HG02938 (cell line): ENCODE results near the gene PRKCD.

Source experiments
- ATAC-seq: cut with Tn5 transposase; IDR thresholded peaks from one replicate; pipeline ENCODE4 v1.9.1; 2021; ENCODE audit warnings: mild to moderate bottlenecking, moderate library complexity; ENCODE audit not compliant: unreplicated experiment

PRKCD gene

GRCh38 chr3:53154881-53155285, 6.1 kb upstream of the PRKCD start:
- ATAC-seq, result no peak

DNA sequence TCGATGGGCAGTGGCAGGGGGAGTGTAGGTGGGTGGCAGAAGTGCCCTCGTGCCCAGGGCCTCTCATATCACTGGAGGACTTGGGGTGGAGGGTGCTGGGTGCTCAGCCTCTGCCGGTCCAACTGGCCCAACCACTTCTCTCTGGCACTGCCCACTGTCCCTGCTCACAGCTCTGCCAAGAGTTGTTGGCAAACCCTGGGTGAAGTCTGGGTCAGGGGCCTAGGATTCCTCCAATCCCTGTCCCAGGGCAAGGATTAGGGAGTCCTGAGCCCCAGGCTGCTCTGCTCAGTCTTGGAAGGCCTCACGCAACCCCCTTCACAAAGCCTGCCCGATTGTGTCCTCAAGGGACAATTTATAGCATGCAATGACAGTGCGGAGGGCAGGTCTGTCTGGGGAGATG, 5.2 kb upstream of the PRKCD start:
- ATAC-seq, result no peak

GRCh38 chr3:53156368-53156834, 4.6 kb upstream of the PRKCD start:
- no peak for ATAC-seq

- no peak for ATAC-seq
Measured at GRCh38 chr3:53157974-53158580, 2.9 kb upstream of the PRKCD start.

- ATAC-seq, result no peak
Measured at GRCh38 chr3:53158765-53159155, 2.2 kb upstream of the PRKCD start.

DNA sequence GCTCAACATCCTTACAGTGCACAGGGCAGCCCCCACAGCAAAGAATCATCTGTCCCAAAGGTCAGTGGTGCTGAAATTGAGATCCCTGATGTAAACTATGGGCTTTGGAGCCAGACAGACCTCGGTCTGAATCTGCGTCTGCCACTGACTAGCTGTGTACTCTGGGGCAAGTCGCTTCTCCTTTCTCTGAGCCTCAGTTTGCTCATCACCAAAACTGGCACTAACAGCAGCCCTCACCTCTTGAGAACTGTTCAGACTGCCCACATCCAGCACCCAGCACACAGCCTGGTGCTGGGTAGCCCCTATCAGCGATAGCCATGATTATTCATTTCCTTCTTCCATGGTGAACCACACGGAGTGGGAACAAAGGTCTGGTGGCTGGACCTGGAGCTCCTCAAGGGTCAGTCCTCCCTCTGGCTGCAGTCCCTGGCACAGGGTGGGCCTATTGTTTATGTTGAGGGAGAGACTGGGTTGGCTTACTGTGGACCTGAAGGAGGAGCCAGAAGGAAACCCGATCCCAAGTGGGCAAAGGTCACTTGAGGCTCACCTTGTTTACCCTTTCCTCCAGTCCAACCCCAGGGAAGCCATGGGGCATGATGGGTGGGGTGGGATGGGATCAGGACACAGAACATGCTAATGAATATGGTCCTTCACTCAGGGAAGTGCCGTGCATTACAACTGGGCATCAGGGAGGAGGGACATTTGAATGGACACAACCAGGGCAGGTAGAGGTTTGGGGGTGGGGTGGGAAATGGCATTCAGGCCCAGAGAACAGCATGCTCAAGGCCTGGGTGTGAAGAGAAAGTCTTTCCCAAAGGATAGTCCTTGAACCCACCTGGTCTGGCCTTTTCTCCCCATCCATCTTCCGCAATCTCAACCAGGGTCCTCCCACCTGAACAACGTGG, 1.6 kb upstream of the PRKCD start:
- ATAC-seq, result no peak

DNA sequence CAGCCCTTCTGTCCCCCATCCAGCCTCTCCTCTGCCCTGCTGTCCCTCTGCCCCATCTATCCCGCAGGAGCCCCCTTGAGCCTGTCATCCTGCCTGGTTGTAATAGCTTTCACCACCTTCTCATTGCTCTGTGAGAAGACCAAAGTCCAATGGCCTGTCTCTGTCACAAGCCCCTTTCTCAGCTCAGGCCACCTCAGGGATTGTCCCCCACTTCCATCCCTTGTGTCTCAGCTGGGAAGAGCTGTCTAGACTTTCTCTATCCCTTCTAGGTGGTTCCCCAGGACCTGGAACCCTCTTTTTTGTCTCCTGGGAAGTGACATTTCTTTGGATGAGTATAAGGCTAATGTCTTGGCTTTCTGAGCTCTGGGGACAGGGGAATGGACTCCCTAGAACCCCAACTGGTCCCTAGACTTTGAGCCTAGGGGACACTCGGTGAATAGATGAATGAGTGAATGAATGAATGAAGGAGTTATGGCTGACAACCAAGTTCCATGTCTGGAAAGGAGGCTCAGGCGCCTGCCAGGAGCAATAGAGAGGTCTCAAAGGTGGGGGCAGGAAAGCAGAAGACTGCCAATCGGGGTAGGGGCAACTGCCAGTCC, 849 bp upstream of the PRKCD start:
- no peak for ATAC-seq

DNA sequence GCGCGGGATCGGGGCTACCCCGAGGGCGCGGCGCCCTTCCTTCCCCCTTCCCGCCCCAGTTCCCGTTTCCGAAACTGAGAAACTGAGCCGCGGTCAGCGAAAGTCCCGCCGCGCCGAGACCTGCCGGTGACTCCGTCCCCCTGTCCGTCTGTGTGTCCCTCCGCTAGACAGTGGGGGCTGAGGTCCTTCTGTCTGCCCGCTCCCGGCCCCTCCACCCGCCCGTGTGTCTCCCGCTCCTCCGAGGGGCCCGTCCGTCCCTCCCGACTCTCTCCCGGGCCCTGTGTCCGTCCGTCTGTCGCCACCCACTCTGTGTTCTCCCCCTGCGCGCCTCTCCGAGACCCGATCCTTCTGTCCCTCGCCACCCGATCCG, 426 bp downstream of the PRKCD start:
- no peak for ATAC-seq

- no peak for ATAC-seq
Measured at GRCh38 chr3:53161820-53162671, 1.0 kb downstream of the PRKCD start.

DNA sequence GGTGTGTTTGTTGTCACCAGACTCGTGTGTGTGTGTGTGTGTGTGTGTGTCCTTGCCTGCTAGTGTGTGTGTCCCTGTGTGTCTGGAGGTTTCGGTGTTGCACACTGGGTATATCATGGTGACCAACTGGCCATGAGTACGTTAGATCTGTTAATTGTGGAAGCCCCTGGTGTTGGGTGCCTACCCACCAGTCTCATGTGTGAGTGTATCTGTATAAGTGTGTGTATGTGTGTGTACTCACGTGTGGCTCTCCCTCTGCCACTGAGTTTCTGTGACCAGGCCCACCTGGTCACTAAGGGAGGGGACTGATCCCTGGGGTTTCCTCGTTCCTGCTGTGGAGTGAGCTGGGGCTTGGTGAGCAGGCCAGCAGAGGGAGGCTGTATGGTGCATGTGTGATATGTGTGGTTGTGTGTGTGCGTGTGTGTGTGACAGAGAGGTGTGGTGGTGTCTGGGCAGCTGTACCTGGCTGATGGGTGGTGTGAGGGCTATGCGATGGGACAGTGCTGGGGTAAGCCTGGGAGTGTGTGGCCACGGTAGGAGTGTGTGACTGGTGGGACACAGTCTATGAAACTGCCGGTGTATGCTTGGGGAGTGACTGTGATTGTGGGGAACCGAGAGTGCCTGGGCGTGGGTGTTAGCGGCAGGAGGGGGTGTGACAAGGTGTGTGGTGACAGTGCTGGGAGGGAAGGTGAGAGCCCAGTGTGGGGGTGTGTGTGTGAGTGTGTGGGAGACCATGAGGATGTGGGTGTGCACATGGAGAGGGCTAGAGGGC, 1.8 kb downstream of the PRKCD start:
- no peak for ATAC-seq

GRCh38 chr3:53163444-53164387, 2.7 kb downstream of the PRKCD start:
- ATAC-seq, result no peak

DNA sequence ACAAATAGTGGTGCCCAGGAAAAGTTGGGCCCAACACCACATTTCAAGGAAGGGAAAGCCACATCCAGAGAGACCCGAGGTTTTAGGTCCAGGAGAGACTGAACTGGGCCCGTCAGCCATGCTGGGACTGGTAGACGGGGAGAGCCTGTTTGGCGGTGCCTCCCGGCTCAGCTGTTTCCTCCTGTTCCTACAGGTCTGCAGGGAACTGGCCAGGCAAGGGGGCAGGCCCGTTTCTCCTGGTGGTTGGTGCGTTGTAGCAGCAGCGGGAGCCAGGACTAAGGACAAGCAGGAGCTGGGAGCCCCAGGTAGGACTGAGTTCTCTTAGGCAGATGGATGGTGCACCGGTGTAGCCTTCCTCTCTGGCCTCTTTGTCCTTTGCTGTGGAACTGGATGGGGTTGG, 3.9 kb downstream of the PRKCD start:
- ATAC-seq, result no peak

- ATAC-seq, result no peak
Measured at GRCh38 chr3:53166206-53166605, 5.2 kb downstream of the PRKCD start.

DNA sequence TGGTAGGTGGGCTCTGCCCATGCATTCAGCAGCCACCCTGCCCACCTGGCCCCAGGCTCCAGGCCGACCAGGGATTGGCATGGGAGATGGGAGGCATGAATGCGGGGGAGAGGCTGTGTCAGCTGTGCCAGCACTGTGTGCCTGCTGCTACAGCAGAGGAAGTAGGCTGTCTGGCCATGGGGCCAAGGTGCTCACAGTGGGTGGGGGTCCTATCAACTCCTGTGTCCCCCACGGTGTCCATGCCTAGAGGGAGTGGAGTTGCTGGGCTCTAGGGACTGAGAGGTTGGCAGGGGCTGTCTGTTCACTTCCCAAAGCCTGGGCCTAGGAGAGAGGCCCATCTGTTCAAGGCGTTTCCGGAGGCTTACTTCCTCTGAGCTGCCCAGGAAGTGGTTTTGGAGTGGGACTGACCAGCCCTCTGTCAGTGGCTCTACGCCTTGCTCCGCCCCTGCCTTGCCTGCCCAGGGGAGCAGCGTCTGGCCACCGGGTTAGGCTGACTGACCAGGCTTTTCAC, 5.8 kb downstream of the PRKCD start:
- no peak for ATAC-seq

GRCh38 chr3:53167418-53168174, 6.6 kb downstream of the PRKCD start:
- ATAC-seq, result no peak

GRCh38 chr3:53168175-53168923, 7.3 kb downstream of the PRKCD start:
- no peak for ATAC-seq

GRCh38 chr3:53169045-53169831, 8.2 kb downstream of the PRKCD start:
- no peak for ATAC-seq
